ENCODE data around the gene TPO.

The TPO gene

DNA sequence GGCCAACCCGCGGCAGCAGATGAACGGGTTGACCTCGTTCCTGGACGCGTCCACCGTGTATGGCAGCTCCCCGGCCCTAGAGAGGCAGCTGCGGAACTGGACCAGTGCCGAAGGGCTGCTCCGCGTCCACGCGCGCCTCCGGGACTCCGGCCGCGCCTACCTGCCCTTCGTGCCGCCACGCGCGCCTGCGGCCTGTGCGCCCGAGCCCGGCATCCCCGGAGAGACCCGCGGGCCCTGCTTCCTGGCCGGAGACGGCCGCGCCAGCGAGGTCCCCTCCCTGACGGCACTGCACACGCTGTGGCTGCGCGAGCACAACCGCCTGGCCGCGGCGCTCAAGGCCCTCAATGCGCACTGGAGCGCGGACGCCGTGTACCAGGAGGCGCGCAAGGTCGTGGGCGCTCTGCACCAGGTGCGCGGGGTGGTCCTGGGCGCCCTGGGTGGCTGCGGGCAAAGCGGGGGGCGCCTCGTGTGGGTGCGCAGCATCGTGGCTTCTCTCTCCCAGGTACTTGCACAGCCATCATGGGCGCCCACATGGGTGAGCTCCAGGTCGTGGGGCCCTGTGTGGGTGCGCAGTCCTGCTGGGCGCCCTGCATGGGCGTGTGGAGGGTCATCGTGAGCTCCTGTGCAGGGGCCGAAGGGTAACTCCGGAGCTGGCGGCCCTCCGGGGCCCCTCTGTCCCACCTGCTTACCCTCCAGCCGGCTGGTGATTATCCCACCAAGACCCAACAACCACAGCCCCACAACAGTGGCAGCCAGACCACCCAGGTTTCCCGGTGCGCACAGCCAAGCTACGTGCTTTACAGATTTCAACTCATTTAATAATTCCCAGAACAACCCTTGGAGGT lies 64.2 kb downstream of the TPO start:
- DNase-seq (ENCODE audit: extremely low read depth, low read depth) = no peak
- TF ChIP-seq CTCF (IDR thresholded peaks at IDR 0.05; ENCODE audit: low read depth, low read length) = no peak

DNA sequence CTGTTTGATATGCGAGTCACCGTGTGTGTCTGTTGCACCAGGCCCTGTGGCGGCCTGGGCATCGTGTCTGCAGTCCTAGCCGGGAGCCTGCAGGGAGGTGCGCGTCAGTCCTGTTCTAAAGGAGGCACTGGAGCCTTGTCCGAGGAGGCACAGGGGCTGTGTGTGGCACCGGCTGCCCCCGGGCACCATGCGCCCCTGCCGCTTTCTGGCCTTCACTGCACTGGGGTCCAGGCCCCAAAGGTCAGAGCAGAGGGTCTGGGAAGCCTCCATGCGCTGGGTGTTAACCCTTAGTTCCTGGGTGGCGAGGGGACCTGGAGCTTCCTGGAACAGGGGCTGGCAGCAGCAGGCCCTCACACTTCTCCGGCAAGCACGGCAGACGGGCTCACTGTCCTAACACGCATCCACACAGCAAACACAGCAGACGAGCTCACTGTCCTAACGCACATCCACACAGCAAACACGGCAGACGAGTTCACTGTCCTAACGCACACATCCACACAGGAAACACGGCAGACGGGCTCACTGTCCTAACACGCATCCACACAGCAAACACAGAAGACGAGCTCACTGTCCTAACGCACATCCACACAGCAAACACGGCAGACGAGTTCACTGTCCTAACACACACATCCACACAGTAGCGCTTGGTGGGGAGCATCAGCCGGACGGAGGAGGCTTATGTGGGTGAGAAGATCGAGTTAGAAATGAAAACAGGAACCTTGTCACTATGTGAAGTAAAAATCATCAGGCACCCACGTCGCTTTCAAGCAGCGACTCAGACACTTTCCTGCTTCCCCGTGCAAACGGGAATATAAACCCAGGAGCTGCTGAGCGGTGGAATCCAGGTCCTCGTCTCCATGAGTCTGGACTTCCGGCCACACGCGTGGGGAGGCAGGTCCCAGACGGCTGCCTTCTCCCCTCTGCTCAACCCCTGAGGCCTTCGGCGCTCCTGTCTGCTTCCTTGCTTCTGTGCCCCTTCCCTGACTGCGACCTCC lies 65.3 kb downstream of the TPO start:
- no peak for TF ChIP-seq CTCF (IDR thresholded peaks at IDR 0.05; ENCODE audit: low read depth, low read length)
- no peak for DNase-seq (ENCODE audit: extremely low read depth, low read depth)

DNA sequence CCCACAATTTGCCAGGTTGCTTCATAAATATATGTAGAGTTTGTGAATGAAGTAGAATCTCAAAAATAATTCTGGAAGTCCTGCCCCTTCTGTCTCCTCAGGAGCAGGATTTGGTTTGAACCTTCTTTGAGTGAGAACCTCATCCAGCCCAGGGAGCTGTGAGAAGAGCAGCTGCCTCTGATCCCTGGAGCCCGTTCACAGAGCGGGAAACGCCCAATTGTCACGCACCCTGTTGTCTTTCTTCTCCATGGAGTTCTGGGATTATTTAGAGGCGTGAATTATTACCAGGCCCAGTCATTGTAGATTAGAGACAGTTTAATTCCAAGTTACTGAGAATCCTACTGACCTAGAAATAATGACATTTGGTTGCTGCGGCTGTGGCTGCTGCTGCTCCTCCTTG lies 66.1 kb downstream of the TPO start:
- no peak for DNase-seq (ENCODE audit: extremely low read depth, low read depth)
- TF ChIP-seq CTCF (IDR thresholded peaks at IDR 0.05; ENCODE audit: low read depth, low read length) = no peak

DNA sequence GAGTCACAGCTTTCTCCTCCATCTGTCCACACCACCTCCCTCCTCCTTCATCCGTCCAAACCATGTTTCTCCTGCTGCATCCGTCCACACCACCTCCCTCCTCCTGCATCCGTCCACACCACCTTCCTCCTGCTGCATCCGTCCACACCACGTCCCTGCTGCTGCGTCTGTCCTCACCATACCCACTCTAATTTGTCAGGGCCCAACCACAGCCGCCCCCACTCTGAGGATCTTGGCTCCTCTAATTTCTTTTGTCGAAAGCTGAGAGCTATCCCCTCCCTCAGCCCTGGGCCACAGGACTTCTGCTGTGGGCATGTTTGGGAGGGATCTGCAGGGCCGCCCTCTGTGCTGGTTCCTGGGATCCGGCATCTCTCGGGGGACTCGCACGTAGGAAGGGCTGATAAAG lies 67.4 kb downstream of the TPO start:
- DNase-seq (ENCODE audit: extremely low read depth, low read depth) = no peak
- no peak for TF ChIP-seq CTCF (IDR thresholded peaks at IDR 0.05; ENCODE audit: low read depth, low read length)

GRCh38 chr2:1481406-1482252 lies 68.4 kb downstream of the TPO start:
- TF ChIP-seq CTCF (IDR thresholded peaks at IDR 0.05; ENCODE audit: low read depth, low read length) = no peak
- DNase-seq (ENCODE audit: extremely low read depth, low read depth) = no peak

GRCh38 chr2:1482253-1482675 lies 69.0 kb downstream of the TPO start:
- no peak for TF ChIP-seq CTCF (IDR thresholded peaks at IDR 0.05; ENCODE audit: low read depth, low read length)

More at GRCh38 chr2:1482253-1482675, 69.0 kb downstream of the TPO start:
- no peak for DNase-seq (ENCODE audit: extremely low read depth, low read depth)

Measured in AG09319 (cell line).